SK-N-MC (cell line): ENCODE data around the gene ADH7.

Experiments used
- EZH2 ChIP-seq: fragments of 200-600 bp; sonication (generic); IDR thresholded peaks from one replicate; pipeline ENCODE4 v1.6.1; 2017; ENCODE audit warnings: antibody characterized with exemption
- POLR2AphosphoS5 ChIP-seq: IDR thresholded peaks from 2 replicates; pipeline ENCODE4 v1.6.1; 2012; ENCODE audit warnings: mild to moderate bottlenecking, low read depth, low read length, borderline replicate concordance

GRCh38 chr4:99436462-99436861, 1.3 kb upstream of the ADH7 start:
- TF ChIP-seq POLR2AphosphoS5 (no peak), EZH2 (no peak)
